ENCODE results near the gene ACTRT2.

Gene ACTRT2

GRCh38 chr1:3049164-3049563, 27.9 kb downstream of the ACTRT2 start:
- Histone ChIP-seq H3K36me3 (ENCODE audit: insufficient read depth, low read length) (no peaks in the 10 kb centered on the region), H3K27me3 (ENCODE audit: insufficient read depth, low read length, poor library complexity) (no peaks in the 10 kb centered on the region), H3K4me3 (ENCODE audit: low read depth in 1 of 2, low read length in 2 of 2) (no peak overlapping the region), H4K20me1 (ENCODE audit: insufficient read depth, low read length) (no peaks in the 10 kb centered on the region), H3K4me1 (ENCODE audit: insufficient read depth, low read length) (no peaks in the 10 kb centered on the region), H2AFZ (ENCODE audit: low read depth, low read length) (no peak overlapping the region), H3K27ac (ENCODE audit: low read length) (no peak overlapping the region), H3K9me3 (ENCODE audit: insufficient read depth, low read length, severe bottlenecking) (no peaks in the 10 kb centered on the region), H3K79me2 (ENCODE audit: insufficient read depth, low read length) (no peaks in the 10 kb centered on the region), H3K4me2 (ENCODE audit: insufficient read depth, low read length) (no peak overlapping the region), H3K9ac (ENCODE audit: low read depth, low read length) (no peak overlapping the region)
- DNase-seq: no peak
- TF ChIP-seq, protein P1, sequence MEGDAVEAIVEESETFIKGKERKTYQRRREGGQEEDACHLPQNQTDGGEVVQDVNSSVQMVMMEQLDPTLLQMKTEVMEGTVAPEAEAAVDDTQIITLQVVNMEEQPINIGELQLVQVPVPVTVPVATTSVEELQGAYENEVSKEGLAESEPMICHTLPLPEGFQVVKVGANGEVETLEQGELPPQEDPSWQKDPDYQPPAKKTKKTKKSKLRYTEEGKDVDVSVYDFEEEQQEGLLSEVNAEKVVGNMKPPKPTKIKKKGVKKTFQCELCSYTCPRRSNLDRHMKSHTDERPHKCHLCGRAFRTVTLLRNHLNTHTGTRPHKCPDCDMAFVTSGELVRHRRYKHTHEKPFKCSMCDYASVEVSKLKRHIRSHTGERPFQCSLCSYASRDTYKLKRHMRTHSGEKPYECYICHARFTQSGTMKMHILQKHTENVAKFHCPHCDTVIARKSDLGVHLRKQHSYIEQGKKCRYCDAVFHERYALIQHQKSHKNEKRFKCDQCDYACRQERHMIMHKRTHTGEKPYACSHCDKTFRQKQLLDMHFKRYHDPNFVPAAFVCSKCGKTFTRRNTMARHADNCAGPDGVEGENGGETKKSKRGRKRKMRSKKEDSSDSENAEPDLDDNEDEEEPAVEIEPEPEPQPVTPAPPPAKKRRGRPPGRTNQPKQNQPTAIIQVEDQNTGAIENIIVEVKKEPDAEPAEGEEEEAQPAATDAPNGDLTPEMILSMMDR (IDR thresholded peaks at IDR 0.05; ENCODE audit: borderline replicate concordance, extremely low read depth, low read length, poor library complexity, severe bottlenecking): no peak
- TF ChIP-seq EZH2 (IDR thresholded peaks at IDR 0.05; ENCODE audit: borderline replicate concordance, low read depth, low read length, severe bottlenecking): no peak
- no peak for ATAC-seq (ENCODE audit: insufficient read depth, low read depth)

GRCh38 chr1:3049905-3050304, 28.6 kb downstream of the ACTRT2 start:
- no peak overlapping the region for H3K4me2 ChIP-seq (ENCODE audit: insufficient read depth, low read length)
- H3K36me3 ChIP-seq (ENCODE audit: insufficient read depth, low read length): no peaks in the 10 kb centered on the region
- no peaks in the 10 kb centered on the region for H3K9me3 ChIP-seq (ENCODE audit: insufficient read depth, low read length, severe bottlenecking)
- no peaks in the 10 kb centered on the region for H3K27me3 ChIP-seq (ENCODE audit: insufficient read depth, low read length, poor library complexity)
- H3K4me3 ChIP-seq (ENCODE audit: low read depth in 1 of 2, low read length in 2 of 2): no peak overlapping the region
- no peaks in the 10 kb centered on the region for H3K79me2 ChIP-seq (ENCODE audit: insufficient read depth, low read length)
- H3K27ac ChIP-seq (ENCODE audit: low read length): no peak overlapping the region
- TF ChIP-seq EZH2 (IDR thresholded peaks at IDR 0.05; ENCODE audit: borderline replicate concordance, low read depth, low read length, severe bottlenecking): no peak
- TF ChIP-seq, protein P1 (IDR thresholded peaks at IDR 0.05; ENCODE audit: borderline replicate concordance, extremely low read depth, low read length, poor library complexity, severe bottlenecking): no peak
- ATAC-seq (ENCODE audit: insufficient read depth, low read depth) (no peak), DNase-seq (no peak)
- no peaks in the 10 kb centered on the region for H4K20me1 ChIP-seq (ENCODE audit: insufficient read depth, low read length)
- H2AFZ ChIP-seq (ENCODE audit: low read depth, low read length): no peak overlapping the region
- H3K9ac ChIP-seq (ENCODE audit: low read depth, low read length): no peak overlapping the region
- H3K4me1 ChIP-seq (ENCODE audit: insufficient read depth, low read length): no peaks in the 10 kb centered on the region

- H3K27me3 ChIP-seq (ENCODE audit: insufficient read depth, low read length, poor library complexity): no peaks in the 10 kb centered on the region
- ATAC-seq (ENCODE audit: insufficient read depth, low read depth) (no peak), DNase-seq (no peak)
- no peaks in the 10 kb centered on the region for H3K4me1 ChIP-seq (ENCODE audit: insufficient read depth, low read length)
- no peaks in the 10 kb centered on the region for H3K9me3 ChIP-seq (ENCODE audit: insufficient read depth, low read length, severe bottlenecking)
- no peak overlapping the region for H3K4me2 ChIP-seq (ENCODE audit: insufficient read depth, low read length)
- no peaks in the 10 kb centered on the region for H3K36me3 ChIP-seq (ENCODE audit: insufficient read depth, low read length)
- TF ChIP-seq EZH2 (IDR thresholded peaks at IDR 0.05; ENCODE audit: borderline replicate concordance, low read depth, low read length, severe bottlenecking): no peak
- TF ChIP-seq, protein P1 (IDR thresholded peaks at IDR 0.05; ENCODE audit: borderline replicate concordance, extremely low read depth, low read length, poor library complexity, severe bottlenecking): no peak
- no peak overlapping the region for H2AFZ ChIP-seq (ENCODE audit: low read depth, low read length)
- H3K4me3 ChIP-seq (ENCODE audit: low read depth in 1 of 2, low read length in 2 of 2): no peak overlapping the region
- no peak overlapping the region for H3K27ac ChIP-seq (ENCODE audit: low read length)
- no peaks in the 10 kb centered on the region for H3K79me2 ChIP-seq (ENCODE audit: insufficient read depth, low read length)
- H3K9ac ChIP-seq (ENCODE audit: low read depth, low read length): no peak overlapping the region
- H4K20me1 ChIP-seq (ENCODE audit: insufficient read depth, low read length): no peaks in the 10 kb centered on the region
These were observed 29.3 kb downstream of the ACTRT2 start for GRCh38 chr1:3050603-3051002.
